A549 (cell line): Measurements from ENCODE around the gene ANKRD23. TPM values are rescaled to one million over a fixed set of nuclear protein-coding genes. Genes with fewer than 3 reads are reported as not detected.

Experiments
- ATAC-seq, 2 experiments: fragments of 200-7000 bp in 1 of 2; fragments of >200 bp in 1 of 2; cut with Nextera tagmentation in 1 of 2; cut with Tn5 transposase in 1 of 2; 3 replicates each; pipeline versions ENCODE4 v1.8.0 to v1.9.1; 2018 to 2020; ENCODE audit warnings: mild to moderate bottlenecking in 1 of 2, moderate library complexity in 1 of 2
- CTCF ChIA-PET: fragments of 300-600 bp; sonication (Branson Sonifier 250); formaldehyde crosslinking; extraction: SDS; loops from one replicate; lab custom pipeline; 2021; ENCODE audit warnings: antibody characterized with exemption, inconsistent platforms; lab: Yijun Ruan, JAX
- POLR2A ChIA-PET: fragments of 350-600 bp; formaldehyde crosslinking; extraction: SDS; loops from one replicate; lab custom pipeline; 2021; ENCODE audit warnings: antibody characterized with exemption, inconsistent platforms; lab: Yijun Ruan, JAX
- DNase-seq, 2 experiments: peaks; one replicate each; pipeline versions ENCODE4 v3.0.0 to v3.0.0-alpha.2; 2011 to 2016; ENCODE audit warnings: low read depth in 1 of 2, low spot score in 1 of 2
- FAIRE-seq: peaks from 2 replicates; lab custom pipeline; 2011; peaks lifted over from hg19 to GRCh38; lab: Jason Lieb, UNC
- H3K27ac ChIP-seq, 2 experiments: fragments of >200 bp; sonication (Bioruptor Twin); formaldehyde crosslinking; 3 replicates each; pipeline ENCODE4 v1.5.1; 2016 to 2017
- H3K4me1 ChIP-seq: fragments of >200 bp; sonication (Bioruptor Twin); formaldehyde crosslinking; 3 replicates; pipeline ENCODE4 v1.6.1; 2016
- H3K4me2 ChIP-seq: fragments of >200 bp; sonication (Bioruptor Twin); formaldehyde crosslinking; 3 replicates; pipeline ENCODE4 v1.6.1; 2016
- H3K4me3 ChIP-seq: fragments of >200 bp; sonication (Bioruptor Twin); formaldehyde crosslinking; 3 replicates; pipeline ENCODE4 v1.5.1; 2016
- H3K9me3 ChIP-seq: fragments of >200 bp; sonication (Bioruptor Twin); formaldehyde crosslinking; 3 replicates; pipeline ENCODE4 v1.6.1; 2016
- CEBPB ChIP-seq, 2 experiments: fragments of >200 bp in 1 of 2; sonication (Bioruptor Twin) in 1 of 2; formaldehyde crosslinking in 1 of 2; IDR thresholded peaks; 2 replicates each; pipeline ENCODE4 v1.6.1; 2012 to 2016
- EHF ChIP-seq: fragments of 250-450 bp; sonication (Bioruptor Pico); IDR thresholded peaks from 2 replicates; pipeline ENCODE4 v1.5.0; 2020; ENCODE audit warnings: mild to moderate bottlenecking
- FOXS1 ChIP-seq: fragments of 250-450 bp; sonication (Bioruptor Pico); IDR thresholded peaks from 2 replicates; pipeline ENCODE4 v1.5.0; 2020; ENCODE audit warnings: mild to moderate bottlenecking, moderate library complexity
- HOXA7 ChIP-seq: fragments of 250-450 bp; sonication (Bioruptor Pico); IDR thresholded peaks from 2 replicates; pipeline ENCODE4 v1.5.0; 2020; ENCODE audit warnings: mild to moderate bottlenecking, moderate library complexity
- HOXB13 ChIP-seq: fragments of 250-450 bp; sonication (Bioruptor Pico); IDR thresholded peaks from 2 replicates; pipeline ENCODE4 v1.5.0; 2020; ENCODE audit warnings: low read depth, mild to moderate bottlenecking, moderate library complexity
- KDM1A ChIP-seq: fragments of 200-600 bp; sonication (generic); IDR thresholded peaks from 2 replicates; pipeline ENCODE4 v1.6.1; 2016; ENCODE audit warnings: low read depth, mild to moderate bottlenecking
- PHF8 ChIP-seq: fragments of 200-600 bp; sonication (generic); IDR thresholded peaks from 2 replicates; pipeline ENCODE4 v1.6.1; 2016; ENCODE audit warnings: low read depth, mild to moderate bottlenecking, antibody characterized with exemption, moderate library complexity, borderline replicate concordance
- POLR2AphosphoS2 ChIP-seq: conservative IDR thresholded peaks from 2 replicates; pipeline ENCODE4 v1.6.1; 2012; ENCODE audit warnings: low read length, improper control_type of control experiment, inconsistent platforms
- RAD21 ChIP-seq, 2 experiments: fragments of >200 bp in 1 of 2; sonication (Bioruptor Twin) in 1 of 2; formaldehyde crosslinking in 1 of 2; IDR thresholded peaks in 1 of 2; conservative IDR thresholded peaks in 1 of 2; 2 replicates in 1 of 2; 3 replicates in 1 of 2; pipeline ENCODE4 v1.6.1; 2012 to 2018; ENCODE audit warnings: inconsistent platforms in 1 of 2
- RARB ChIP-seq: fragments of 250-450 bp; sonication (Bioruptor Pico); IDR thresholded peaks from 2 replicates; pipeline ENCODE4 v1.8.0; 2021; ENCODE audit warnings: mild to moderate bottlenecking, moderate library complexity
- RCOR1 ChIP-seq: fragments of 150-350 bp; IDR thresholded peaks from 2 replicates; pipeline ENCODE4 v1.6.1; 2014; ENCODE audit warnings: antibody characterized with exemption, low read length, low read depth
- RNF2 ChIP-seq: fragments of 200-600 bp; sonication (generic); IDR thresholded peaks from 2 replicates; pipeline ENCODE4 v1.6.1; 2016; ENCODE audit warnings: low read depth, mild to moderate bottlenecking, antibody characterized with exemption, moderate library complexity, borderline replicate concordance
- SMC3 ChIP-seq: fragments of >200 bp; sonication (Bioruptor Twin); formaldehyde crosslinking; IDR thresholded peaks from 3 replicates; pipeline ENCODE4 v1.6.1; 2018; ENCODE audit warnings: inconsistent platforms
- SREBF2 ChIP-seq: fragments of 450-650 bp; IDR thresholded peaks from 2 replicates; pipeline ENCODE4 v1.6.1; 2014; ENCODE audit warnings: mild to moderate bottlenecking, moderate library complexity
- TP53 ChIP-seq: fragments of 250-450 bp; sonication (Bioruptor Pico); IDR thresholded peaks from 2 replicates; pipeline ENCODE4 v1.5.0; 2021; ENCODE audit warnings: mild to moderate bottlenecking, moderate library complexity
- ZNF302 ChIP-seq: fragments of 250-450 bp; sonication (Bioruptor Pico); IDR thresholded peaks from 2 replicates; pipeline ENCODE4 v1.9.0; 2021; ENCODE audit warnings: inconsistent platforms, mild to moderate bottlenecking, moderate library complexity
- WGBS: methylation state at CpG from one replicate; pipeline ENCODE4 v1.1.6; 2017; ENCODE audit errors: missing lambda C conversion rate; 5-methylcytosine and 5-hydroxymethylcytosine counted together
- polyA plus RNA-seq, 4 experiments: library from polyadenylated mRNA; depleted of rRNA in 3 of 4; stranded (reverse); fragments of >200 nt; fragmentation: RNase III in 1 of 4; extraction: RNeasy Plus Mini Kit Qiagen cat#74134 plus additional on column Dnase treatment in 1 of 4; gene quantifications; 2 replicates in 3 of 4; 3 replicates in 1 of 4; pipeline ENCODE4 v1.2.3, GENCODE V29; 2011 to 2017
- TF ChIP-seq, protein P1 (sequence below): fragments of 150-350 bp; IDR thresholded peaks from 2 replicates; pipeline ENCODE4 v1.6.1; 2014; ENCODE audit warnings: low read depth, mild to moderate bottlenecking, low read length
- TF ChIP-seq, protein P2 (sequence below): IDR thresholded peaks from 2 replicates; pipeline ENCODE4 v1.6.1; 2012; ENCODE audit warnings: low read depth, borderline replicate concordance
- TF ChIP-seq, protein P3 (sequence below): fragments of 250-450 bp; sonication (Bioruptor Pico); IDR thresholded peaks from 2 replicates; pipeline ENCODE4 v1.5.0; 2020; ENCODE audit warnings: low read depth, mild to moderate bottlenecking, moderate library complexity
- TF ChIP-seq, protein P4 (sequence below): fragments of >200 bp; sonication (Bioruptor Twin); formaldehyde crosslinking; IDR thresholded peaks from 3 replicates; pipeline ENCODE4 v1.6.1; 2016

Gene ANKRD23
- polyA plus RNA-seq, 2 of the 4 experiments (the other 2 are of a cell fraction) = 1.9 to 2.4 TPM

DNA sequence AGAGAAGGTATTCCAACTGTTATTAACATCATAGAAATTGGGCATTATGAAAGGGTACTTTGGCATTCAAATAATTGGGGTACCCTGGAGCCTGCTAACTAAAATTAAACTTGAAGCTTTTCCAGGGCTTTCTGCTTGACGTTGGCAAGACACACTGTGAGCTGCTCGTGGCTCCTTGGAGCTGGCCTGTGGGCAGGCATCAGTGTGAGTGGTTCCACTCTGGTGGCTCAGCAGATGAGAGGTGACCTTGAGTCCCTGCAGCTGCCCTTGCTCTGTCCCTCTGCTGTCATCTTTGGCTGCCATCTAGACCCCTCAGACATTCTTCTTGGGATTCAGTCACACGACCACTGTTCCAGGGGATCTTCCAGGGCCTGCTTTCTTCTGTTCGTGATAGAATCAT lies 21.0 kb downstream of the ANKRD23 start:
- no peak overlapping the region for H3K27ac ChIP-seq
- POLR2A ChIA-PET = no interaction called here
- FAIRE-seq = no peak

DNA sequence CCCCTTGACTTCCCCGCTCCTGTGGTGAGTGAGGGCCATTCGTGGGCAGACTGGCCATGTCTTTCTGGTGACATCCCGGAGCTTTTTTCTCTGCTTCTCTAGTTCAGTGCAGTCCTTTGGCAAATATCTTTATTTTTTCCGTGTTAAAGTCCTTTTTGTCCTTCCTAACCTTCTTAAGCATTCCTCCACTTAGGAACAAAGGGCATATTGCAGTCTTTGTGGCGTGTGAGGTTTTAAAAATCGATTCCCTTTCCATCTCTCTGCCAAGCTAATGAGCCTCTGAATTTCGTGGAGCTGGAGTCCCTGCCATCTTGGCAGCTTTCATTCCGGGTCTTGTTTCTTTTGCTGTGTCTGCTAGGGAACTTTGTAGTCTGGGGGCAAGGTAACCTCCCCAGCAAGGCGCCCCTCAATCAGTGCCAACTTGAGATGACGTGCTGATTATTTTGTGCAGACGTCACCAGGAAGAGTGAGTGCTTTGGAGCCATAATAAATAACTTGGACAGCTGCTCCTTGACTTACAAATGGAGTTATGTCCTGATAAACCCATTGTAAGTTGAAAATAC lies 22.6 kb downstream of the ANKRD23 start:
- Histone ChIP-seq H3K9me3 (no peaks in the 10 kb centered on the region), H3K4me2 (no peak overlapping the region), H3K4me1 (peaks cover 38% of the 10 kb centered on the region), H3K27ac (no peak overlapping the region), H3K4me3 (no peak overlapping the region)
- TF ChIP-seq PHF8 (no peak), HOXA7 (CRISPR knock-in tag) (no peak), EHF (no peak), HOXB13 (CRISPR knock-in tag) (no peak), FOXS1 (CRISPR knock-in tag) (no peak), SREBF2 (no peak), CEBPB (IDR thresholded peaks at IDR 0.05) (no peak), POLR2AphosphoS2 (no peak), RCOR1 (no peak), KDM1A (no peak)
- TF ChIP-seq, protein P1, sequence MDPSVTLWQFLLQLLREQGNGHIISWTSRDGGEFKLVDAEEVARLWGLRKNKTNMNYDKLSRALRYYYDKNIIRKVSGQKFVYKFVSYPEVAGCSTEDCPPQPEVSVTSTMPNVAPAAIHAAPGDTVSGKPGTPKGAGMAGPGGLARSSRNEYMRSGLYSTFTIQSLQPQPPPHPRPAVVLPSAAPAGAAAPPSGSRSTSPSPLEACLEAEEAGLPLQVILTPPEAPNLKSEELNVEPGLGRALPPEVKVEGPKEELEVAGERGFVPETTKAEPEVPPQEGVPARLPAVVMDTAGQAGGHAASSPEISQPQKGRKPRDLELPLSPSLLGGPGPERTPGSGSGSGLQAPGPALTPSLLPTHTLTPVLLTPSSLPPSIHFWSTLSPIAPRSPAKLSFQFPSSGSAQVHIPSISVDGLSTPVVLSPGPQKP = no peak
- TF ChIP-seq, protein P2, sequence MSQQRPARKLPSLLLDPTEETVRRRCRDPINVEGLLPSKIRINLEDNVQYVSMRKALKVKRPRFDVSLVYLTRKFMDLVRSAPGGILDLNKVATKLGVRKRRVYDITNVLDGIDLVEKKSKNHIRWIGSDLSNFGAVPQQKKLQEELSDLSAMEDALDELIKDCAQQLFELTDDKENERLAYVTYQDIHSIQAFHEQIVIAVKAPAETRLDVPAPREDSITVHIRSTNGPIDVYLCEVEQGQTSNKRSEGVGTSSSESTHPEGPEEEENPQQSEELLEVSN = no peak
- TF ChIP-seq, protein P3, sequence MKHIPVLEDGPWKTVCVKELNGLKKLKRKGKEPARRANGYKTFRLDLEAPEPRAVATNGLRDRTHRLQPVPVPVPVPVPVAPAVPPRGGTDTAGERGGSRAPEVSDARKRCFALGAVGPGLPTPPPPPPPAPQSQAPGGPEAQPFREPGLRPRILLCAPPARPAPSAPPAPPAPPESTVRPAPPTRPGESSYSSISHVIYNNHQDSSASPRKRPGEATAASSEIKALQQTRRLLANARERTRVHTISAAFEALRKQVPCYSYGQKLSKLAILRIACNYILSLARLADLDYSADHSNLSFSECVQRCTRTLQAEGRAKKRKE (CRISPR knock-in tag) = no peak
- TF ChIP-seq, protein P4, sequence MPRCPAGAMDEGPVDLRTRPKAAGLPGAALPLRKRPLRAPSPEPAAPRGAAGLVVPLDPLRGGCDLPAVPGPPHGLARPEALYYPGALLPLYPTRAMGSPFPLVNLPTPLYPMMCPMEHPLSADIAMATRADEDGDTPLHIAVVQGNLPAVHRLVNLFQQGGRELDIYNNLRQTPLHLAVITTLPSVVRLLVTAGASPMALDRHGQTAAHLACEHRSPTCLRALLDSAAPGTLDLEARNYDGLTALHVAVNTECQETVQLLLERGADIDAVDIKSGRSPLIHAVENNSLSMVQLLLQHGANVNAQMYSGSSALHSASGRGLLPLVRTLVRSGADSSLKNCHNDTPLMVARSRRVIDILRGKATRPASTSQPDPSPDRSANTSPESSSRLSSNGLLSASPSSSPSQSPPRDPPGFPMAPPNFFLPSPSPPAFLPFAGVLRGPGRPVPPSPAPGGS = no peak
- no peak for DNase-seq
- ChIA-PET POLR2A (no interaction called here), CTCF (interaction anchor here (1.1 to 3.7 kb wide), 6 partner anchors 10 to 291 kb away, joined by 3 to 18 read pairs (median 5); partner anchors contain the start of gene ANKRD36)
- ATAC-seq = no peak
- FAIRE-seq = no peak
- 88% methylated on average over 11 of the region's 11 CpGs for WGBS

More for the DNA sequence above, 21.0 kb downstream of the ANKRD23 start:
- ATAC-seq (no peak), DNase-seq (no peak)
- WGBS = 74% methylated on average over 4 of the region's 4 CpGs
- H3K4me2 ChIP-seq = no peak overlapping the region
- CTCF ChIA-PET = interaction anchor here (1.3 to 6.2 kb wide), 2 partner anchors 6 to 35 kb away, joined by 5 to 24 read pairs; partner anchors contain the start of genes ANKRD39 and CNNM3
- no peak for TF ChIP-seq SREBF2
- no peaks in the 10 kb centered on the region for H3K9me3 ChIP-seq
- H3K4me1 ChIP-seq = peaks cover 33% of the 10 kb centered on the region
- no peak overlapping the region for H3K4me3 ChIP-seq

DNA sequence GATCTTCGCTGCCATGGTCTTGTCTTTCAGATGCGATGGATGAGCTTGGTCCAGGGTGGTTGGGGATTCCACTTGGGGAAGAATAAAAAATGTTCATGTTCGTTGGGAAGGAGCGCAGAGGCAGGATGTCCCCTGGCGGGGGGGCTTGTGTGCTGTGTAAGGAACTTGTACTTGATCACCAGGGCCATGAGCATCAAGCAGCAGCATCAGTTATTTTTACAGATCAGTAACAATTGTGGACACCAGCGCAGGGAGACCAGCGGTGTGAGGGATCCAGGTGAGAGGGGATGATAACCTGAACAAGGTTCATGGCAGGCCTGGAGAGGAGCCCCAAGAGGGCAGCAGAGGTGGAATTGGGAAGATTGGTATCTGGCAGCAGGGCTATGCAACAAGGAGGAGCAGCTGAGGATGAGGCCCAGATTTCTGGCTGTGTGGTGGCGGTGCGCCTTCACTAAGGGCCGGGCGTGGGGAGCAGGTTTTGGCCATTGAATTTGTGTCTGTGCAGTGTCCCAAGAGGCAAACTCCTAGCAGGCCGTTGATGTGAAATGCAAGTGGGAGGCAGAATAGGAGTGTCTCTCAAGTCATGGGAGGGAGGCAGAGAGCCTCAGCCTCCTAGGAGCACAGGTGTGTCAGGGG lies 23.8 kb downstream of the ANKRD23 start:
- no peak for FAIRE-seq
- DNase-seq = no peak
- Histone ChIP-seq H3K4me2 (peak overlapping the region; percentile 81; the same call in 1 of the 3 replicates), H3K27ac (no peak overlapping the region), H3K4me3 (no peak overlapping the region), H3K9me3 (no peaks in the 10 kb centered on the region), H3K4me1 (peaks cover 42% of the 10 kb centered on the region)
- ChIA-PET CTCF (interaction anchor here (0.9 to 3.7 kb wide), 7 partner anchors 12 to 293 kb away, joined by 3 to 18 read pairs (median 5); partner anchors contain the start of genes ANKRD36 and ANKRD39), POLR2A (no interaction called here)
- 94% methylated on average over 12 of the region's 12 CpGs for WGBS
- no peak for ATAC-seq
- TF ChIP-seq RARB (CRISPR knock-in tag) (no peak), RAD21 (conservative IDR thresholded peaks at IDR 0.05 in 1 of 2, IDR thresholded peaks at IDR 0.05 in 1 of 2) (peak in 1 of 2 experiments; percentile 8; a peak in 1 of 5 replicates), TP53 (no peak), SMC3 (no peak), RNF2 (no peak), ZNF302 (CRISPR knock-in tag) (no peak)
- TF ChIP-seq, protein P4 = no peak
